ENCODE results near the gene FNDC4.

DNA sequence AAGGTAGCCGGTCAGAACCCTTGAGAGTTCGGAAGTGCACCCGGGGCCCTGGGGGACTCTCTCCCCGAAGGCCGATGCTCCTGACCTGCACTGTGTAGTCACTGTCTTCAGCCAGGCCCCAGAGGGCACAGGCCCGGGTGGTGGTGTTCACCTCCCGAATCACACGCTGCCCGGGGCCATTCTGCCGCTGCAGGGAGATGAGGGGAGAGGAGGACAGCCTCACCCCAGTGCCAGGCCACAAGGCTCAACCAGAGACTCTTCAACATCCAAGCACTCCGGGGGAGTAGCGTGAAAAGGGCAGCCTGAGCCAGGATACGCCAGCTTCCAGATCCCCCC lies 1.1 kb downstream of the FNDC4 start:
- TF ChIP-seq, protein P1, sequence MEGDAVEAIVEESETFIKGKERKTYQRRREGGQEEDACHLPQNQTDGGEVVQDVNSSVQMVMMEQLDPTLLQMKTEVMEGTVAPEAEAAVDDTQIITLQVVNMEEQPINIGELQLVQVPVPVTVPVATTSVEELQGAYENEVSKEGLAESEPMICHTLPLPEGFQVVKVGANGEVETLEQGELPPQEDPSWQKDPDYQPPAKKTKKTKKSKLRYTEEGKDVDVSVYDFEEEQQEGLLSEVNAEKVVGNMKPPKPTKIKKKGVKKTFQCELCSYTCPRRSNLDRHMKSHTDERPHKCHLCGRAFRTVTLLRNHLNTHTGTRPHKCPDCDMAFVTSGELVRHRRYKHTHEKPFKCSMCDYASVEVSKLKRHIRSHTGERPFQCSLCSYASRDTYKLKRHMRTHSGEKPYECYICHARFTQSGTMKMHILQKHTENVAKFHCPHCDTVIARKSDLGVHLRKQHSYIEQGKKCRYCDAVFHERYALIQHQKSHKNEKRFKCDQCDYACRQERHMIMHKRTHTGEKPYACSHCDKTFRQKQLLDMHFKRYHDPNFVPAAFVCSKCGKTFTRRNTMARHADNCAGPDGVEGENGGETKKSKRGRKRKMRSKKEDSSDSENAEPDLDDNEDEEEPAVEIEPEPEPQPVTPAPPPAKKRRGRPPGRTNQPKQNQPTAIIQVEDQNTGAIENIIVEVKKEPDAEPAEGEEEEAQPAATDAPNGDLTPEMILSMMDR (conservative IDR thresholded peaks at IDR 0.05; ENCODE audit: low read length), result no peak
- TF ChIP-seq EZH2phosphoT487 (IDR thresholded peaks at IDR 0.05; ENCODE audit: borderline replicate concordance, low read depth, low read length), result no peak

All from OCI-LY7 (cell line).